ENCODE results near the gene CLASP1. TPM values are rescaled to one million over a fixed set of nuclear protein-coding genes. Genes with fewer than 3 reads are reported as not detected.
A peak's percentile ranks its signal among the peaks of the same experiment; 100 is the strongest.

Gene CLASP1
- total and polyA plus RNA-seq, 2 of the 8 experiments (the other 6 are each of a cell fraction or from before 2014, with no cell fraction given), result 7.3 to 53.9 TPM

GRCh38 chr2:121650315-121650930 is 1.2 kb upstream of the CLASP1 start:
- H3K79me1 ChIP-seq (ENCODE audit: low read depth, low read length), result peaks cover 6% of the 10 kb centered on the region; the same call in 1 of the 2 replicates
- no peak overlapping the region for H4K5ac ChIP-seq (ENCODE audit: insufficient read length, low read depth, low read length)
- CTCF ChIA-PET (ENCODE audit: partially characterized antibody), result interaction anchor here (0.9 to 2.7 kb wide), 7 partner anchors 10 to 118 kb away, joined by 3 to 7 read pairs (median 3); no protein-coding TSS in a partner anchor
- H3K27me3 ChIP-seq (replicated peaks in 1 of 4; ENCODE audit: control insufficient read depth in 3 of 4, extremely low read depth in 1 of 4, insufficient read depth in 3 of 4, low read length in 3 of 4), result no peaks in the 10 kb centered on the region
- H3K36me3 ChIP-seq (ENCODE audit: control insufficient read depth in 2 of 4, insufficient read depth in 4 of 4, low read length in 3 of 4), result no peaks in the 10 kb centered on the region
- TF ChIP-seq, protein P1, sequence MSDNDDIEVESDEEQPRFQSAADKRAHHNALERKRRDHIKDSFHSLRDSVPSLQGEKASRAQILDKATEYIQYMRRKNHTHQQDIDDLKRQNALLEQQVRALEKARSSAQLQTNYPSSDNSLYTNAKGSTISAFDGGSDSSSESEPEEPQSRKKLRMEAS (IDR thresholded peaks at IDR 0.05), result no peak
- TF ChIP-seq RBBP5 (IDR thresholded peaks at IDR 0.05; ENCODE audit: borderline replicate concordance, low read depth, low read length) (peak; percentile 3; the same call in 1 of the 2 replicates), CEBPB (IDR thresholded peaks at IDR 0.05; ENCODE audit: low read depth, low read length) (no peak), CTCF (IDR thresholded peaks at IDR 0.05; ENCODE audit: control extremely low read depth in 1 of 3, insufficient read depth in 1 of 3, low read depth in 1 of 3, low read length in 3 of 3) (no peak), POU5F1 (IDR thresholded peaks at IDR 0.05; ENCODE audit: low read depth, low read length) (no peak), KDM4A (IDR thresholded peaks at IDR 0.05; ENCODE audit: low read depth, low read length, severe bottlenecking) (peak; percentile 29)
- no peak overlapping the region for H3K56ac ChIP-seq (replicated peaks; ENCODE audit: insufficient read length, low read depth, low read length)
- H3K4me2 ChIP-seq (ENCODE audit: insufficient read depth in 1 of 2, low read depth in 2 of 2, low read length in 2 of 2), result peak overlapping the region; percentile 70 to 98
- POLR2A ChIA-PET (ENCODE audit: partially characterized antibody), result interaction anchor here (0.7 to 4.7 kb wide), 20 partner anchors 8 to 178 kb away, joined by 3 to 42 read pairs (median 4); partner anchors contain the start of genes NIFK, RNU4ATAC and TSN
- peak overlapping the region; percentile 68 for H2AFZ ChIP-seq (ENCODE audit: low read length)
- H3K4me1 ChIP-seq (replicated peaks in 1 of 4; ENCODE audit: control insufficient read depth in 3 of 4, insufficient read depth in 4 of 4, low read length in 3 of 4), result peaks cover 0 to 5% (median 2%) of the 10 kb centered on the region in 4 experiments; a peak in 3 of 7 replicates
- 3% methylated on average over 23 of the region's 23 CpGs; no CpG with 5 or more reads in 1 of the 2 experiments for WGBS, 2 experiments (ENCODE audit: extremely low coverage in 1 of 2, insufficient coverage in 1 of 2, insufficient read length in 1 of 2, insufficient replicate concordance in 2 of 2, low coverage in 1 of 2, low lambda C conversion rate in 2 of 2, missing lambda C conversion rate in 1 of 2)
- no peaks in the 10 kb centered on the region for H3K9me3 ChIP-seq (ENCODE audit: insufficient read depth in 2 of 2, low read depth in 1 of 2, low read length in 1 of 2)
- H2BK15ac ChIP-seq (ENCODE audit: low read length), result no peak overlapping the region
- H3K79me2 ChIP-seq (ENCODE audit: control insufficient read depth in 1 of 2, insufficient read depth in 2 of 2, low read length in 2 of 2), result peaks cover 10 to 43% of the 10 kb centered on the region in 2 experiments
- H2BK5ac ChIP-seq (ENCODE audit: low read depth, low read length), result 0 out of 2 replicates have a peak overlapping the region, but pooled peaks have one; percentile 66
- DNase-seq (ENCODE audit: low read depth in 1 of 2, low spot score in 2 of 2), result no peak
- H3K18ac ChIP-seq (ENCODE audit: extremely low read depth, low read length), result peak overlapping the region; percentile 9
- H2AK5ac ChIP-seq (ENCODE audit: low read depth, low read length), result peak overlapping the region; percentile 29; the same call in 1 of the 2 replicates
- peak overlapping the region; percentile 86; the same call in 1 of the 2 replicates for H4K8ac ChIP-seq (ENCODE audit: extremely low read depth, insufficient read depth, low read length)
- H4K20me1 ChIP-seq (replicated peaks in 1 of 2; ENCODE audit: control insufficient read depth in 1 of 2, insufficient read depth in 2 of 2, low read length in 2 of 2), result peaks cover 0 to 5% of the 10 kb centered on the region in 2 experiments
- no peak overlapping the region for H4K91ac ChIP-seq (replicated peaks; ENCODE audit: insufficient read length, low read length)
- H3K23ac ChIP-seq (ENCODE audit: insufficient read length), result no peak overlapping the region
- peaks cover 8% of the 10 kb centered on the region for H3K23me2 ChIP-seq (ENCODE audit: low read depth, low read length)
- H2BK20ac ChIP-seq (ENCODE audit: low read length), result no peak overlapping the region
- no peak overlapping the region for H2BK120ac ChIP-seq (replicated peaks; ENCODE audit: low read depth, low read length)
- H3K4me3 ChIP-seq (ENCODE audit: extremely low read depth in 1 of 4, insufficient read depth in 2 of 4, low read depth in 3 of 4, low read length in 4 of 4), result peak overlapping the region; percentile 77 to 91 (median 82)
- peak overlapping the region; percentile 58 to 96 (median 80) for H3K9ac ChIP-seq (replicated peaks in 1 of 4; ENCODE audit: extremely low read depth in 1 of 4, low read depth in 3 of 4, low read length in 3 of 4)
- no peak overlapping the region for H3K14ac ChIP-seq (ENCODE audit: insufficient read length)
- H3K4ac ChIP-seq (replicated peaks; ENCODE audit: insufficient read length, low read depth, low read length), result no peak overlapping the region
- FAIRE-seq, result no peak
- H2BK12ac ChIP-seq (ENCODE audit: low read depth, low read length), result no peak overlapping the region
- peak overlapping the region; percentile 81; the same call in 1 of the 2 replicates for H3K27ac ChIP-seq (ENCODE audit: low read depth, low read length)

Measured in H1 (cell line).